Gastroesophageal sphincter (tissue), 4 donors: ENCODE measurements around the gene TMEM115. TPM values are rescaled to one million over a fixed set of nuclear protein-coding genes. Genes with fewer than 3 reads are reported as not detected.
A peak's percentile ranks its signal among the peaks of the same experiment; 100 is the strongest.

Experiments
- ATAC-seq: fragments of 150-250 bp; one replicate; pipeline ENCODE4 v1.9.1; 2016; ENCODE audit warnings: mild to moderate bottlenecking, moderate library complexity
- H3K27ac ChIP-seq, 4 donors: fragments of 200-600 bp; sonication (generic) in 3 of 4; 1 replicate in 3 of 4; 2 replicates in 1 of 4; pipeline ENCODE4 v1.5.1; 2016 to 2019
- H3K27me3 ChIP-seq: fragments of 200-600 bp; sonication (generic); one replicate; pipeline ENCODE4 v1.5.1; 2019
- H3K36me3 ChIP-seq, 2 donors: fragments of 200-600 bp; sonication (generic); one replicate each; pipeline ENCODE4 v1.5.1; 2019; ENCODE audit warnings: control low read depth in 1 of 2
- H3K4me1 ChIP-seq, 3 donors: fragments of 200-600 bp; sonication (generic); 1 replicate in 2 of 3; 2 replicates in 1 of 3; pipeline ENCODE4 v1.5.1; 2016 to 2019; ENCODE audit warnings: control low read depth in 2 of 3
- H3K4me3 ChIP-seq, 2 donors: fragments of 200-600 bp; sonication (generic); one replicate each; pipeline ENCODE4 v1.5.1; 2019; ENCODE audit warnings: mild to moderate bottlenecking in 1 of 2, moderate library complexity in 1 of 2
- H3K9me3 ChIP-seq, 3 donors: fragments of 200-600 bp; sonication (generic); one replicate each; pipeline ENCODE4 v1.5.1; 2017 to 2019; ENCODE audit warnings: control low read depth in 2 of 3
- CTCF ChIP-seq, 4 experiments: fragments of 200-600 bp in 2 of 4; fragments of 450-650 bp in 2 of 4; sonication (generic) in 1 of 4; IDR thresholded peaks; one replicate each; pipeline ENCODE4 v1.5.1; 2017 to 2019; ENCODE audit warnings: antibody characterized with exemption in 4 of 4, mild to moderate bottlenecking in 2 of 4, moderate library complexity in 2 of 4
- EP300 ChIP-seq: sonication (generic); formaldehyde crosslinking; IDR thresholded peaks from one replicate; pipeline ENCODE4 v1.6.1; 2017; ENCODE audit warnings: antibody characterized with exemption, mild to moderate bottlenecking
- POLR2A ChIP-seq, 2 donors: fragments of 450-650 bp; IDR thresholded peaks; one replicate each; pipeline ENCODE4 v1.6.1; 2017; ENCODE audit warnings: antibody characterized with exemption in 2 of 2, mild to moderate bottlenecking in 2 of 2, moderate library complexity in 1 of 2
- POLR2AphosphoS5 ChIP-seq: sonication (generic); formaldehyde crosslinking; IDR thresholded peaks from one replicate; pipeline ENCODE4 v1.6.1; 2017; ENCODE audit warnings: antibody characterized with exemption
- WGBS, 2 donors: methylation state at CpG; one replicate each; pipeline ENCODE4 v1.1.5; 2018; ENCODE audit warnings: low coverage in 1 of 2; 5-methylcytosine and 5-hydroxymethylcytosine counted together
- total RNA-seq, 4 donors: library from RNA; depleted of rRNA; stranded (reverse); fragments of >200 nt; gene quantifications; one replicate each; pipeline ENCODE4 v1.1.0, GENCODE V29; 2016

TMEM115 gene
- total RNA-seq, 4 donors from 2014 or later: 41.1 to 66.2 (median 55.7) TPM

- Histone ChIP-seq H3K4me1 (peaks cover 0 to 20% (median 10%) of the 10 kb centered on the region in 3 donors), H3K9me3 (no peaks in the 10 kb centered on the region), H3K36me3 (no peaks in the 10 kb centered on the region), H3K27ac (no peak overlapping the region), H3K27me3 (peaks cover 5% of the 10 kb centered on the region), H3K4me3 (no peak overlapping the region)
- WGBS, 2 donors: 36 to 74% methylated on average over 3 to 4 of the region's 9 CpGs
- TF ChIP-seq POLR2AphosphoS5 (no peak), POLR2A (IDR thresholded peaks at IDR 0.05) (no peak), EP300 (no peak), CTCF (IDR thresholded peaks at IDR 0.05) (no peak)
- ATAC-seq: no peak
Observed at GRCh38 chr3:50369012-50369670, 9.8 kb upstream of the TMEM115 start.

- H3K4me3 ChIP-seq: peak overlapping the region in 1 of 2 donors; percentile 67
- no peaks in the 10 kb centered on the region for H3K27me3 ChIP-seq
- no peak for ATAC-seq
- 100% methylated on average over 1 of the region's 5 CpGs; no CpG with 5 or more reads in 1 of the 2 donors for WGBS, 2 donors
- peaks cover 0 to 22% (median 11%) of the 10 kb centered on the region in 3 donors for H3K4me1 ChIP-seq
- no peak for TF ChIP-seq POLR2AphosphoS5
- no peak for TF ChIP-seq EP300
- TF ChIP-seq CTCF (IDR thresholded peaks at IDR 0.05): no peak
- no peak for TF ChIP-seq POLR2A (IDR thresholded peaks at IDR 0.05)
- peak overlapping the region in 2 of 4 donors; percentile 71 to 87 for H3K27ac ChIP-seq
- H3K36me3 ChIP-seq: no peaks in the 10 kb centered on the region
- H3K9me3 ChIP-seq: no peaks in the 10 kb centered on the region
Observed at GRCh38 chr3:50365842-50366220, 6.5 kb upstream of the TMEM115 start.

GRCh38 chr3:50365080-50365841, 5.9 kb upstream of the TMEM115 start:
- H3K27me3 ChIP-seq: no peaks in the 10 kb centered on the region
- TF ChIP-seq POLR2A (IDR thresholded peaks at IDR 0.05): no peak
- TF ChIP-seq POLR2AphosphoS5: no peak
- TF ChIP-seq EP300: no peak
- TF ChIP-seq CTCF (IDR thresholded peaks at IDR 0.05): no peak
- H3K27ac ChIP-seq: peak overlapping the region in 3 of 4 donors; percentile 71 to 87 (median 77)
- H3K4me3 ChIP-seq: peak overlapping the region; percentile 39 to 67
- ATAC-seq: peak; percentile 86
- no peaks in the 10 kb centered on the region for H3K36me3 ChIP-seq
- no CpG with 5 or more reads among the region's 53 CpGs for WGBS, 2 donors
- H3K9me3 ChIP-seq: no peaks in the 10 kb centered on the region
- H3K4me1 ChIP-seq: peaks cover 0 to 22% (median 11%) of the 10 kb centered on the region in 3 donors

- H3K4me1 ChIP-seq: peaks cover 0 to 25% (median 11%) of the 10 kb centered on the region in 3 donors
Observed at GRCh38 chr3:50364573-50365079, 5.3 kb upstream of the TMEM115 start.

More at GRCh38 chr3:50364573-50365079, 5.3 kb upstream of the TMEM115 start:
- Histone ChIP-seq H3K36me3 (no peaks in the 10 kb centered on the region), H3K4me3 (peak overlapping the region; percentile 39 to 67), H3K27me3 (no peaks in the 10 kb centered on the region), H3K27ac (peak overlapping the region in 3 of 4 donors; percentile 71 to 87 (median 77)), H3K9me3 (no peaks in the 10 kb centered on the region)
- peak; percentile 70 for ATAC-seq
- 8 to 29% methylated on average over 8 to 12 of the region's 48 CpGs for WGBS, 2 donors
- TF ChIP-seq POLR2AphosphoS5 (no peak), CTCF (IDR thresholded peaks at IDR 0.05) (no peak), POLR2A (IDR thresholded peaks at IDR 0.05) (no peak)
